GM21367 (cell line): ENCODE data around the gene SET.

Source experiments
- ATAC-seq: cut with Tn5 transposase; IDR thresholded peaks from one replicate; pipeline ENCODE4 v1.9.1; 2021; ENCODE audit not compliant: unreplicated experiment

The SET gene

DNA sequence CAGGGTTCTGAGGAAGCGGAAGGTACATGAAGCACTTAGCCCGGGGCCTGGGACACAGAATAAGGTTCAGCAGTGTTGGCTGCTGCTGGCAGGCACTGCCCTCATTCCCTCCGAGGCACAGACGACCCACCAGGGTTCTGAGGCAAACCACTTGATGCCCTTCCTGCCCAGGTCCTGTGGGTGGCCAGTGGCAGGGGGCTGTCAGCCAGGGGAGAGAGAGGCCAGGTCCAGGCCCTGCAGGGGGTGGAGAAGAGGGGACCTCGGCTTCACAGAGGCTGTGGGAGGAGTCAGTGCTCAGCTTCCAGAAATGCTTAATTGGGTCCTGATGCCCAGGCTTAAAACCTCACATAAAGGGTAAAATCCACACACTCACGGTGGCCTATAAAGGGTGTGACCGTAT is 39.3 kb downstream of the SET start:
- ATAC-seq = no peak

DNA sequence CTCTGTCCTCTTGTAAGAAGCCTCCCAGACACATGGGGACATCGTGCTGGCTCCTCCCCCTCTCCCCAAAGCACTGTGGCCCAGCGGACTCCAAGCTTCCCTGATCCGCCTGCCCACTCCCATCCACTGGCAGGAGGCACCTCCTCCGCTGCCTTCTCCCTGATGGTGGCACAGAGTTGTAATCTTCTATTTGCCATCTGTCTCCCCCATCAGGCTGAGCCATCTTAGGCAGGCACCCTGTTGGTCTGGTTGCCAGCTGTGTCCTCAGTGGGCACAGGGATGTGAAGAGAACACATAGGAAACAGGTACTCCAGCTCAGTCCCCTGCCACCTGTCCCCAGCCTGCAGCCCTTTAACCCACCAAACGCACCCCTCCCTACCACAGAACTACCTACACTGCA is 40.3 kb downstream of the SET start:
- ATAC-seq = no peak

DNA sequence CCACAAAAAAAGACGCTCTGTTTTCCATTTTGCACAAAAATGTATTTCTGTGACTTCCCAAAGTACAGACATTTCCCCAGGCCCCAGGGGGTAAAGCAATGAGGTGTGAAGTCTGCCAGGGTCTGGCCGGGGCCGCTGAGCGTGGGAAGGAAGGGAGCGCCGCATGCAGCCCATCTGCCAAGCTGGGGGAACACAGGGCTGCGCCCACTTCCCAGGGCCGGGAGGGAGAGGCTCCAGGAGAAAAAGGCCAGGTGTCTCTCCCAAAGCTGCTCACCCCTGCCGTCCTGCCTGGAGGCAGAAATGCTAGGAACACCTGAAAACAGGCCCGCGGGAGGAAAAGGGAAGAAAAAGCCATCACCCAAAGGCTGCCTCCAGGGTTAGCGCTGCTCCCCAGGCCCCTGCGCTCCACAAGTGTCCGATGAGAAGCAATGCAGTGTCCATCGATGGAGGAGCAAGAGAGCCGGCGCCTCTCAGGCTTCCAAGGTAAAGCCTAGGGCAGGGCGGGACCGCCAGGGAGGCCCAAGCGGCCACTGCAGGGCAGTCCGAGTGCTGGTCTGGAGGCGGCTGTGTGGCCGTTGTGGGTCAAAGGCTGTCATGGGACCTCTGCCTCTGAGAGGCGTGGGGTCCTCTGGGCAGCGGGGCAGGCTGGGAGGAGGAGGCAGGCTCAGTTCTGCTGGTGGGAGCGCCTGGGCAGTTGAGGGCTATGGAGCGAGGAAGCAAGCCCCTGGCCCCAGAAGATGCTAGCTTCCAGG is 40.9 kb downstream of the SET start:
- ATAC-seq = no peak

DNA sequence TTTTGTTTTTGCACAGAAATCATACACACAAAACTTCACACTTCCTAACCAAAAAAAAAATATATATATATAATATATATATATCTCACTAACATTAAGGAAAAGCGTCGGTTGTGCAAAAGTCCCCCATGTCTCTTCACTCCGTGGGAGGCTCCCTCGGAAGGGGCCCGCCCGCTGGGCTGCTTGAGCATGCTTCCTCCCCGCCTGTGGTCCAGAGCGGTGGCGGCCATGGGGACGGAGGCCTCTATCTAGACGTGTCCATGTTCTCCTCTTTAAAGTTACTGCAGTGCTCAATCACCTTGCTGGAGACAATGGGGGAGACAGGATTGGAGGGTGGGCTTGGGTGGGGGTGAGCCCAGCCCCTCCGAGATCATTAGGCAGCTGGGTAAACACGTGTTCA is 42.1 kb downstream of the SET start:
- no peak for ATAC-seq

DNA sequence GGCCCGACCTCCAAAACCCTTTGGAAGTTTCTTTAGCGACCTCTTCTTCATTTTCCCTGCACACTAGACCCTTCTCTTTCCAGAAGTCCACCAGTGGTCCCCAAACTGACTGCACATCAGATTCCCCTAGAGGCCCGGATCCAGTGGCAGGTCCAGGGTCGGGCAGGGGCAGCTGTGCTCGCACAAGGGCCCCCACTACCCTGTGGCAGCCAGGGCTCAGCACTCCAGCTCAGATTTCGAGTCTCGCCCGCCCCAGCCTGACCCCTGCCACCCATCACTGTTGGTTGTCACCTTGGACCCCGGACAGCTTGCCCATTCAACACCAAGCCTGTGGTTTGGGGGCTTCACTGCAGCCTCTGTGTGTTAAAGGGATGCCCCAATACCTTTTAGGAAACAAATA is 42.7 kb downstream of the SET start:
- no peak for ATAC-seq

DNA sequence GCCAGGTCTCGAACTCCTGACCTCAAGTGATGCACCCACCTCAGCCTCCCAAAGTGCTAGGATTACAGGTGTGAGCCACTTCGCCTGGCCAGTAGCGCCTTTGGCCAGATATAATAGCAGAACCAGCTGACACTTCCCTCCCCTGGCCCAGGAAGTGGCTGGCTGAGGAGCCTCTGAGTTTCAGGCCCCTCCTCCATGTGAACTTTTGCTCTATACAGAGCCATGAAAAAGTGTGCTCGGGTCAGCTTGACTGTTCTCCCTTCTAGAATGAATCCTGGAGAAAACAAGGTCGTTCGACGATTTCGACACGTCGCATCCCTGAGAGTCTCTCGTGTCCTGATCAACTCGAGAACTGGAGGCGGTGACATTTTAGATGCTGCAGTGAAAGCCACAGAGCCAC is 43.6 kb downstream of the SET start:
- ATAC-seq = no peak

DNA sequence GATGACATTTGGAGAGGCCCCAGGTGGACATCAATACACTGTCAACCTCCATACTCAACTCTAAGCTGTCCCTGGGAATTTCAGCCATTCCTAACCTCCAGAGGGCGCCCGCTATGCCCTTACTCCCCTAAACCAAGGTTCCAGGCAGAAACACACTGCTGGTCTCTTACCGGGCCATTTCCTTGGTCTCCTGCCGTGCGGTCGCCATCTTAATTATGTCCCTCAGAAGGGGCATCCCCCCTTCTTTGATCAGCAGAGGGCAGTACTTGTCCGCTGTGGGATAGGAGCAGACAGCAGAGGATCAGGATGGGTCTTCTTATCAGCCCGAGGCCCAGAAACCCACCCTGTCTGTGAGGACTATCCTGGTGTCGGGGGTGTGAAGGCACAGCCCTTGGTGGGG is 44.2 kb downstream of the SET start:
- ATAC-seq = no peak

DNA sequence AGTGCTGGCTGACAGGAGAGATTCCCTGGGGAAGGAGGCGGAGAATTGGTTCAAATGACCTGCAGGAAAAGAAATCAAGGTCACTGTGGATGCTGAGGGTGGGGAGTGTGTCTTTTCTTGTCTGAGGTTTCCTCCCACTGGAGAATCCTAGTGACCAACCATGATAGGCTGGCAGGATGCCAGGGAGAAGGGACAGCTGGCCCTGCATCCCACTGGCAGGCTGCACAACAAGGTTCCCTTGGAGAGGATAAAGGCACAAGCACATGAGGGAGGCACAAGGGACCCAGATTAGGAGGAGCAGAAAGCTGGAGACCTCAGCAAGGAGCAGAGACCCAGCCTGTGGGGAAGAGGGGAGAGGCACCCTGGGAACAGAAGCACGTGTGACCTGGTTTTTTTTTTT is 46.4 kb downstream of the SET start:
- no peak for ATAC-seq

DNA sequence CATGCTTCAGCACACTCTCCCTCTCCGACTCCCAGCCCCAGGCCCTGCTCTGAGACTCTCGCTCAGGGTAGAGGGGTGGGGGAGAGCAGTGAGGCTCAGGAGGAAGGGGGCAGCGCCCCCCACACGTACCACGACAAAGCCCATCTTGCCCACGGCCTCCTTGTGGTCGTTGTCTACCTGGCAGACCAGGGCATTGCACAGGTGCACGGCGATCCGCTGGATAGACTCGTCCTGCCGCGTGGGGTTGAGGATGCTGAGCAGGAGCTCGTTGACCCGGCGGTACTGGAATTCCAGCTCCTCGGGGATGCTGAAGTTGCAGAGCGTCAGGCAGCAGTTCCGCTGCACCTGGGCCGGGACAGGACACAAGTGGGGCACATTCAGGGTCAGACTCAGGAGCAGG is 53.4 kb downstream of the SET start:
- no peak for ATAC-seq

DNA sequence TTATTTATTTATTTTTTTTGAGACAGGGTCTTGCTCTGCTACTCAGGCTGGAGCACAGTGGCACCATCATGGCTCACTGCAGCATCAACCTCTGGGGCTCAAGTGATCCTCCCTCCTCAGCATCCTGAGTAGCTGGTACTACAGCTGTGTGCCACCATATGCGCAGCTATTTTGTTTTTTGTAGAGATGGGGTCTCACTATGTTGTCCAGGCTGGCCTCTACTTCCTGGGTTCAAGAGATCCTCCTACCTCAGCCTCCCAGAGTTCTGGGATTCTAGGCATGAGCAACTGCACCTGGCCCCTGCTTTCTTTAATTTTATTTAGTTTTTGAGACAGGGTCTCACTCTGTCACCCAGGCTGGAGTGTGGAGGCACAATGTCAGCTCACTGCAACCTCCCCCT is 54.4 kb downstream of the SET start:
- ATAC-seq = no peak
